Brain microvascular endothelial cell (primary cell): ENCODE results near the gene SLC2A6.

Source experiments
- DNase-seq: peaks from one replicate; pipeline ENCODE4 v3.0.0-alpha.2; 2020
- H3K27ac ChIP-seq: fragments of 250-450 bp; sonication (Bioruptor Pico); 2 replicates; pipeline ENCODE4 v1.5.1; 2020; ENCODE audit warnings: mild to moderate bottlenecking, moderate library complexity
- H3K27me3 ChIP-seq: fragments of 250-450 bp; sonication (Bioruptor Pico); replicated peaks from 2 replicates; pipeline ENCODE4 v1.5.1; 2020; ENCODE audit warnings: mild to moderate bottlenecking
- H3K36me3 ChIP-seq: fragments of 250-450 bp; sonication (Bioruptor Pico); replicated peaks from 2 replicates; pipeline ENCODE4 v1.5.1; 2020; ENCODE audit warnings: mild to moderate bottlenecking
- H3K4me3 ChIP-seq: 2 replicates; pipeline ENCODE4 v1.5.1; 2011; ENCODE audit warnings: low read depth, mild to moderate bottlenecking, control low read depth, low read length, moderate library complexity
- in situ Hi-C: cut with HindIII; loops from 2 replicates; pipeline ENCODE4 v1.10.0; 2017; ENCODE audit warnings: low sequenced_read_pairs, low pct_ligation_motif_present
- TF ChIP-seq, protein P1 (sequence below): IDR thresholded peaks from 2 replicates; pipeline ENCODE4 v1.5.1; 2011; ENCODE audit warnings: low read depth, mild to moderate bottlenecking, moderate library complexity, low read length, control low read depth, inconsistent platforms; ENCODE audit errors: missing control alignments

The SLC2A6 gene

DNA sequence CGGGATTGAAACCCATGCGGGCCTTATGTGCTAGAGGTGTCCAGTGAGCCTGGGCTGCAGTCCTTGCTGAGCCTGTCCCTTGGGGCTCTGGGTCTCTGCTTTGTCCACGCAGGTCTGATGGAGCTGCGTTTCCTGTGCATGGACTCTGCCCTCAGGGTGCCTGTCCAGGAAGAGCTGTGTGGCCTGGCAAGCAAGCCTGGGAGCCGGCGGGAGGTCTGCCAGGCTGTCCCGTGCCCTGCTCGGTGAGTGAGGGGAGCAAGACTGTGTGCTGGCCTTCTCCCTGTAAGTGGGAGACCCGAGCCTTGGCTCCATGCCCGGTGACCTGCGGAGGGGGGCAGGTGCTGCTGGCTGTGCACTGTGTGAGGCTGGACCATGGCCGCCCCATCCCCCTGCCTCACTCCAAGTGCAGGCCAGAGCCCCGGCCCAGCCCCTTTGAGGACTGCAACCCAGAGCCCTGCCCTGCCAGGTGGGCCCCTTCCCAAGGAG, 30.4 kb downstream of the SLC2A6 start:
- Histone ChIP-seq H3K4me3 (no peak overlapping the region), H3K36me3 (no peaks in the 10 kb centered on the region), H3K27ac (no peak overlapping the region), H3K27me3 (peaks cover 13% of the 10 kb centered on the region)
- TF ChIP-seq, protein P1, sequence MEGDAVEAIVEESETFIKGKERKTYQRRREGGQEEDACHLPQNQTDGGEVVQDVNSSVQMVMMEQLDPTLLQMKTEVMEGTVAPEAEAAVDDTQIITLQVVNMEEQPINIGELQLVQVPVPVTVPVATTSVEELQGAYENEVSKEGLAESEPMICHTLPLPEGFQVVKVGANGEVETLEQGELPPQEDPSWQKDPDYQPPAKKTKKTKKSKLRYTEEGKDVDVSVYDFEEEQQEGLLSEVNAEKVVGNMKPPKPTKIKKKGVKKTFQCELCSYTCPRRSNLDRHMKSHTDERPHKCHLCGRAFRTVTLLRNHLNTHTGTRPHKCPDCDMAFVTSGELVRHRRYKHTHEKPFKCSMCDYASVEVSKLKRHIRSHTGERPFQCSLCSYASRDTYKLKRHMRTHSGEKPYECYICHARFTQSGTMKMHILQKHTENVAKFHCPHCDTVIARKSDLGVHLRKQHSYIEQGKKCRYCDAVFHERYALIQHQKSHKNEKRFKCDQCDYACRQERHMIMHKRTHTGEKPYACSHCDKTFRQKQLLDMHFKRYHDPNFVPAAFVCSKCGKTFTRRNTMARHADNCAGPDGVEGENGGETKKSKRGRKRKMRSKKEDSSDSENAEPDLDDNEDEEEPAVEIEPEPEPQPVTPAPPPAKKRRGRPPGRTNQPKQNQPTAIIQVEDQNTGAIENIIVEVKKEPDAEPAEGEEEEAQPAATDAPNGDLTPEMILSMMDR: no peak
- no peak for DNase-seq
- in situ Hi-C loops: no loop called here

DNA sequence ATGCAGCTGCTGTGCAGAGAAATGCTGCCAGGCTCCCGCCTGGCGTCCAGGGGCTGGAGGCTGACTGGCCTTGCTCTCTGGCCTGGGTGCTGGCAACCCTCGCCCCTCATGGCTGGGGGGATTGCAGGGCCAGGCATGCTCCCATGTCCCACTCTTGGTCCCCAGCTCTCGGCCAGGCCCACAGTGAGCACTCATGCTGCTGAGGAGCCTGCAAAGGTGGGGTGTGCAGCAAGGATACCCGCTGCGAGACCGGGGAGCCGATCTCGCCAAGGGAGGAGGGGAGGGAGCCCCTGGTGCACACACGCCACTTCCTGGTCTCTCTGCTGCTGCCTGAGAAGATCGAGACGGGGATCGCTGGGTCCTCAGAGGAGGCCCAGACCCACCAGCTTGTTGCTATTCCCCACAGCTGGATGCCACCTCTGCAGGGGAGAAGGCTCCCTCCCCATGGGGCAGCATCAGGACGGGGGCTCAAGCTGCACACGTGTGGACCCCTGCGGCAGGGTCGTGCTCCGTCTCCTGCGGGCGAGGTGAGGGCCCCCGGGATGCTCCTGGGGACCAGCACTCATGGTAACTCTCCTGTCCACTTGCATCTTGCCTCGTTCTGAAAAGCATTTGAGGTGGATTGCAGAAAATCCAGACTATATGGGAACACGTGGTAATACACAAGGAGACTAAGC, 33.5 kb downstream of the SLC2A6 start:
- H3K27me3 ChIP-seq: peaks cover 13% of the 10 kb centered on the region
- no peak for DNase-seq
- in situ Hi-C loops: no loop called here
- no peak overlapping the region for H3K4me3 ChIP-seq
- H3K27ac ChIP-seq: no peak overlapping the region
- TF ChIP-seq, protein P1: no peak
- H3K36me3 ChIP-seq: no peaks in the 10 kb centered on the region

DNA sequence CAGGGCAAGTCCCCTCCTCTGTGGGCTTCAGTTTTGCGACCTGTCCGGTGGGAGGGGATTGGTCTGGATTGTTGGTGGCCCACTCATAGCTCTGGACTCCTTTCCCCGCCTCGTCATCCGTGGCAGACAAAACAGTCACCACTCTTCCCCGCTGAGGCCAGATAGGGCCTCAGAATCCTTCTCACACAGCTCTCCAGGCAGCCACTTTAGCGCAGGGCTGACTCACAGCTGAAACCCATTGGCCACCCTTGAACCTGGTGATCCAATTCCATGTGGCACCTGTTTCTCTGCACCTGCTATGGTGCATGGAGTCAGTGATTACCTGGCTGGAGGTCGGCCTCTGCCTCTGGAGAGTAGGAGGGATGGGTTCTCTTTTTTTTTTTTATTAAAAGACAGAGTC, 34.9 kb downstream of the SLC2A6 start:
- DNase-seq: peak; percentile 27
- H3K4me3 ChIP-seq: no peak overlapping the region
- no peak overlapping the region for H3K27ac ChIP-seq
- H3K36me3 ChIP-seq: no peaks in the 10 kb centered on the region
- TF ChIP-seq, protein P1: no peak
- H3K27me3 ChIP-seq: peaks cover 13% of the 10 kb centered on the region
- in situ Hi-C loops: no loop called here

DNA sequence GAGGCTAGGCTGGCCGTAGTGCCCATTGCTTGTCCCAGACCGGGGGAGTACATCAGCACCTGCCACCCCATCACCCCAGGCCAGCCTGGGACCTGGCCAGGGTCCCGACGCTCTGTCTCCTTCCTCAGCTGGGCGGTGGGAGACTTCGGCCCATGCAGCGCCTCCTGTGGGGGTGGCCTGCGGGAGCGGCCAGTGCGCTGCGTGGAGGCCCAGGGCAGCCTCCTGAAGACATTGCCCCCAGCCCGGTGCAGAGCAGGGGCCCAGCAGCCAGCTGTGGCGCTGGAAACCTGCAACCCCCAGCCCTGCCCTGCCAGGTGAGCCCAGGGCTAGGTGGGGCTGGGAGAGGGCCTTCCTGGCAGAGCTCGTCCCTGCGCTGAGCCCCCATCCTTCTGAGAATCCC, 35.7 kb downstream of the SLC2A6 start:
- no peak overlapping the region for H3K4me3 ChIP-seq
- peaks cover 13% of the 10 kb centered on the region for H3K27me3 ChIP-seq
- H3K27ac ChIP-seq: no peak overlapping the region
- in situ Hi-C loops: no loop called here
- TF ChIP-seq, protein P1: no peak
- no peaks in the 10 kb centered on the region for H3K36me3 ChIP-seq
- no peak for DNase-seq

DNA sequence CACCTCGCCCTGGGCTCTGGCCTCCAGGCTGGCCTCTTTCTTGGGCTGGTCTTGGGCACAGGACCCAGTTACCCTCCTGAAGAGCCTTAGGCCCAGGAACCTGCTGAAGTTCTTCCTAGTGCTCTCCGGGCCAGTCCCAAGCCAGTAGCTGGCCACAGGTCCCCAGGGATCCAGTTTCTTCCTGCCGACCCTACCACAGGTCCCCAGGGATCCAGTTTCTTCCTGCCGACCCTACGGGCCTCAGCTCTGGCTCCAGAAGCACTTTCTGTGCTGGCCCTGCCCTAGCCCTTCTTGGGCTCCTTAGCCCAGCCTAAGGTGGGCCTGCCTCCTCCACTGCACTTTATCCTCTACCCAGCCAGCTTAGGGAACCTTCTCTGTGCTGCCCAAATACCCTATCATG, 37.3 kb downstream of the SLC2A6 start:
- in situ Hi-C loops: no loop called here
- H3K27me3 ChIP-seq: peaks cover 13% of the 10 kb centered on the region
- no peak overlapping the region for H3K27ac ChIP-seq
- TF ChIP-seq, protein P1: no peak
- H3K4me3 ChIP-seq: no peak overlapping the region
- no peaks in the 10 kb centered on the region for H3K36me3 ChIP-seq
- no peak for DNase-seq

DNA sequence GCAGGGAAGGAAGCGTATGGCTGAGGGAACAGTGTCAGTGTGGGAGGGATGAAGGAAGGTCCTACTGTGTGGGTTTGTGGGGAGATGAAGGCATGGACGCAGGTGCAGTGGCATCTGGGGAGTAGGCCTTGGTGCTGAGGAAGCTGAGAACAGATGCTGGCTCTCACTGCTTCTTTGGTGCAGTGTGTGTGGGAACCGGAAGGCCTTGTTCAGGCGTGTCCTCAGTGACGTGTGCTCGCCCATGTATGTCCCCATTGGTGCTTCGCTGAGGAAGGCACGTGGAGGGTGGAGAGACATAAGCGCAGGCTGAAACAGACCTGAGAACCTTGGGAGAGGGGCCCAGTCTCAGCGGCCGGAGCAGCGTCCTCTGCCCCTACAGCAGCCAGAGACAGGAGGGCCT, 38.0 kb downstream of the SLC2A6 start:
- in situ Hi-C loops: no loop called here

More for the DNA sequence above, 38.0 kb downstream of the SLC2A6 start:
- TF ChIP-seq, protein P1: no peak
- Histone ChIP-seq H3K36me3 (no peaks in the 10 kb centered on the region), H3K27ac (no peak overlapping the region), H3K27me3 (peaks cover 7% of the 10 kb centered on the region), H3K4me3 (no peak overlapping the region)
- no peak for DNase-seq
